ENCODE results near the gene PEX16. TPM values are rescaled to one million over a fixed set of nuclear protein-coding genes. Genes with fewer than 3 reads are reported as not detected.

Gene PEX16
- total and polyA plus RNA-seq, 4 experiments from 2014 or later: 49.6 to 71.5 (median 57.9) TPM

DNA sequence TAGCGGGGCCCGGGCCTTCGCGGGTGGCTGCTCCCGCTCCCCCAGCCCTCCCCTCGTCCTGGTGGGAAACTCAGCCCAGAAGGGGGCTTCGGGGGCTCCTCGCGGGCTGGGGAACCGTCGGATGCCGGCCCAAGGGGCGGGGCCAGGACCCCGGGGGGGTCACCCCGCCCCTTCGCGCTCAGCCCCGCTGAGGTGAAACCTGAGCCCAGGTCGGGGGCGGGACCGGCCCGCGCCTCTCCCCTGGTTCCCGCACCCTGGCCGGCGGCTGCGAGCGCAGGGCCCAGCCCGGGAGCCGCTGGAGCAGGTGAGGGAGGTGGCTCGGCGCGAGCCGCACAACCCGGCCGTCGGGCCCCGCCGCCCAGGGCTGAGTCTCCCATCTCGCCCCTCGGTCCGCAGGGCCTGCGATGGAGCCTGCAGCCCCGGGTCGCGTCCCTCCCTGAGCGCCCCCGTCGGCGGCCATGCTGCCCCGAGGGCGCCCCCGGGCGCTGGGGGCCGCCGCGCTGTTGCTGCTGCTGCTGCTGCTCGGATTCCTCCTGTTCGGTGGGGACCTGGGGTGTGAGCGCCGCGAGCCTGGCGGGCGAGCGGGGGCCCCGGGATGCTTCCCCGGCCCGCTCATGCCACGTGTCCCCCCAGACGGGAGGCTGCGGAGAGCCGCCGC lies 4.9 kb upstream of the PEX16 start, which contains the start of gene LARGE2:
Gene LARGE2 (plus strand): TSS at position 232 of the 658 bp plus-strand sequence. CDS start 227 bp downstream, at position 459.
- no peak within 1 kb of the TSS for H3K27ac ChIP-seq (ENCODE audit: low read depth, low read length)
- Mint-ChIP-seq H3K36me3 (peaks cover 0 to 13% of the 10 kb centered on the region in 2 donors), H3K27ac (peak within 1 kb of the TSS in 6 of 7 donors; percentile 61 to 92 (median 82)), H3K4me3 (peak within 1 kb of the TSS; percentile 79 to 95 (median 86)), H3K27me3 (peaks cover 0 to 1% of the 10 kb centered on the region in 2 donors), H3K4me1 (peaks cover 22 to 58% (median 41%) of the 10 kb centered on the region in 4 donors), H3K9me3 (peaks cover 0 to 5% (median 0%) of the 10 kb centered on the region in 8 donors)
- no peaks in the 10 kb centered on the region for H3K36me3 ChIP-seq (ENCODE audit: insufficient read depth, low read length)
- peak within 1 kb of the TSS in 1 of 2 donors; percentile 43 for H3K4me3 ChIP-seq (ENCODE audit: low read length in 2 of 2)
- POLR2A ChIA-PET (ENCODE audit: partially characterized antibody): interaction anchor here (1.3 to 1.8 kb wide), 2 partner anchors 7 to 14 kb away, joined by 3 to 7 read pairs; no protein-coding TSS in a partner anchor
- DNase-seq: peak in 4 of 5 donors; percentile 22 to 34 (median 28)
- H3K27me3 ChIP-seq (ENCODE audit: insufficient read depth, low read length): no peaks in the 10 kb centered on the region
- peaks cover 42% of the 10 kb centered on the region for H3K4me1 ChIP-seq (ENCODE audit: insufficient read depth, low read length)
- CTCF ChIA-PET (ENCODE audit: partially characterized antibody): interaction anchor here (1.3 kb wide), 1 partner anchor 42 kb away, joined by 3 read pairs; no protein-coding TSS in a partner anchor
- intact Hi-C loops (cut with micrococcal nuclease): no loop called here
- H3K9me3 ChIP-seq (ENCODE audit: control insufficient read depth in 1 of 2, low read length in 2 of 2): no peaks in the 10 kb centered on the region

DNA sequence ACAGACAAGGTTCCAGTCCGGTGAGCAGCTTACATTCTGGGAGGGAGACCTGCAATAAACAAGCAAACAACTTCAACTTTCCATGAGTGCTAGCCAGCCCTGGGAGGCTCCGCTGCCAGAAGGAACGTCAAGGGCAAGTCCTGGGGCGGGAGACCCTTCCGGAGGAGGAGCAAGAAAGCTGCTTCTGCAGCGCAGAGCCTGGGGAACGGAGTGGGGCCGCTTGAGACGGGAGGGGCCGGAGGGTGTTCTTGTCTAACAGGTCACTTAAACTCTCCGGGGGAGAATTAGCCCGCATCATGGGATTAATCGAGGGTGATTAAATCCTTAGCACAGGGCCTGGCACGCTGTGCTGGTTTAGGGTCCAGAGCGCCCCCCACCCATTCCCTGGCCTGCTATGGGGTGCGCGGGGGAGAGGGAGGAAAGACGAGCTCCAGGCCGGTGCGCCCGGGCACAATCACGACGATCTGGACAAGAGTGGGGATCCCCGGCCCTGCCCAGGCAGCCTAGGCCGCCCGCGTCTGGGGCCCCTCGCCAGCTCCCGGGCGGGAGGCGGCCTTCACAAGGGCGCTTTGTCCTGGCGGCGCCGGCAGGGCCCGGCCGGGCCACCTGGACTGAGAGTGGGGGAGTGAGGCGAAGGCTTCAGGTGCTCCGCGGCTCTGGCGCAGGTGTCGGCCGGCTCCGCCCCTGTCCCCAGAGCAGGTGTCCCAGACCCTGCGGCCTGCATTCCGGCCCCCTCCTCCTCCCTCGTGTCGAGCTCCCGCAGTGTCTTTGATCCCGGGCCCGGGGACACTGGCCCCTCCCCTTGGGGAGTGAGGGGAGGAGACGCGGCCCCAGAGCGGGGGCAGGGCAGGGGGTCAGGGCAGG lies 4.1 kb upstream of the PEX16 start:
- Histone ChIP-seq H3K9me3 (ENCODE audit: control insufficient read depth in 1 of 2, low read length in 2 of 2) (no peaks in the 10 kb centered on the region), H3K27ac (ENCODE audit: low read depth, low read length) (no peak overlapping the region), H3K36me3 (ENCODE audit: insufficient read depth, low read length) (no peaks in the 10 kb centered on the region), H3K4me1 (ENCODE audit: insufficient read depth, low read length) (peaks cover 40% of the 10 kb centered on the region), H3K27me3 (ENCODE audit: insufficient read depth, low read length) (no peaks in the 10 kb centered on the region), H3K4me3 (ENCODE audit: low read length in 2 of 2) (peak overlapping the region in 1 of 2 donors; percentile 43)
- Mint-ChIP-seq H3K4me3 (peak overlapping the region; percentile 58 to 95 (median 74)), H3K27ac (peak overlapping the region in 6 of 7 donors; percentile 10 to 78 (median 62)), H3K27me3 (peaks cover 0 to 1% of the 10 kb centered on the region in 2 donors), H3K36me3 (peaks cover 0 to 15% of the 10 kb centered on the region in 2 donors), H3K9me3 (peaks cover 0 to 2% (median 0%) of the 10 kb centered on the region in 8 donors), H3K4me1 (peaks cover 20 to 60% (median 40%) of the 10 kb centered on the region in 4 donors)
- DNase-seq: peak in 1 of 5 donors; percentile 14
- intact Hi-C loops (cut with micrococcal nuclease): no loop called here
- POLR2A ChIA-PET (ENCODE audit: partially characterized antibody): interaction anchor here (1.8 kb wide), 1 partner anchor 8 kb away, joined by 7 read pairs; no protein-coding TSS in a partner anchor
- CTCF ChIA-PET (ENCODE audit: partially characterized antibody): no interaction called here

DNA sequence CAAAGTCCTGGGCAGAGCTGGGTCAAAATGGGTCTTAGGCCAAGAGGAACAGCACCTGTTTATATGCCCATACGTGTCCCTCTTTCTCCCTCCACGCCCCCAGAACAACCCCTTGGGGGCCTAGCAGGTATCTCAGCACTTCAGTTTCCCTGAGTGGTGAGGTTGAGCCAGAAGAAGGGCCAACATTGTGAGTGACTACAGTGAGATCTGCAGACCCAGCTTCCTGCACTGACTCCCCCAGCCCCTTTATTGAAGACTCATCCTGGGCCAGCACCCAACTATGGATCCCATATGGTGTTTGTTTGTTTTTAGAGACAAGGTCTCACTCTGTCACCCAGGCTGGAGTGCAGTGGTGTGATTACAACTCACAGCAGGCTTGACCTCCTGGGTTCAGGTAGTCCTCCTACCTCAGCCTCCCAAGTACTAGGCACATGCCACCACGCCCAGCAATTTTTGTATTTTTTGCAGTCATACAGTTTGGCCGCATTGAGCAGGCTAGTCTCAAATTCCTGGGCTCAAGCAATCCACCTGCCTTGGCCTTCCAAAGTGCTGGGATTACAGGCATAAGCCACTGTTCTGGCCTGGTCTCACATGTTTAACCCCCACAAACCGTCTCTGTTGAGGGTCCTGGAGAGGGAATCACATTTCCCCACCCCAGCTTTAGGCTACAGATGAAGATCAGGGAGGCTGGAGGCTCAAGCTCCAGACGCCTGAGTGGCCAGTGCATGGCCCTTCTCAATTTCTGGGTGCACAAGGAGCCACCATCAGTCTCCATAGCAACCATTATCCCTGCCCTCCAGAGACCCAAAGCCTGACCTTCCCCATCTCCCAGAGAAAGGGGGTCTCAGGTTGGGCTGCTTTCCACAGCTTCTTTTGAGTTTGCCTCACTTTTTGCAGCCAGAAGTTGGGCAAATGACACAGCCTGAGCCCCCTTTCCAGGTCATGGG lies 3.1 kb upstream of the PEX16 start:
- H3K4me1 ChIP-seq (ENCODE audit: insufficient read depth, low read length): peaks cover 50% of the 10 kb centered on the region
- intact Hi-C loops (cut with micrococcal nuclease): no loop called here
- no peaks in the 10 kb centered on the region for H3K27me3 ChIP-seq (ENCODE audit: insufficient read depth, low read length)
- Mint-ChIP-seq H3K4me1 (peaks cover 29 to 70% (median 47%) of the 10 kb centered on the region in 4 donors), H3K9me3 (peaks cover 0 to 2% (median 0%) of the 10 kb centered on the region in 8 donors), H3K4me3 (peak overlapping the region; percentile 63 to 98 (median 83)), H3K27ac (peak overlapping the region; percentile 38 to 95 (median 65)), H3K36me3 (peaks cover 0 to 21% of the 10 kb centered on the region in 2 donors), H3K27me3 (peaks cover 0 to 1% of the 10 kb centered on the region in 2 donors)
- H3K9me3 ChIP-seq (ENCODE audit: control insufficient read depth in 1 of 2, low read length in 2 of 2): no peaks in the 10 kb centered on the region
- H3K36me3 ChIP-seq (ENCODE audit: insufficient read depth, low read length): no peaks in the 10 kb centered on the region
- H3K27ac ChIP-seq (ENCODE audit: low read depth, low read length): no peak overlapping the region
- no peak for DNase-seq
- POLR2A ChIA-PET (ENCODE audit: partially characterized antibody): interaction anchor here (1.8 to 4.8 kb wide), 2 partner anchors 8 to 9 kb away, joined by 7 to 77 read pairs; no protein-coding TSS in a partner anchor
- no peak overlapping the region for H3K4me3 ChIP-seq (ENCODE audit: low read length in 2 of 2)
- CTCF ChIA-PET (ENCODE audit: partially characterized antibody): interaction anchor here (0.7 kb wide), 1 partner anchor 44 kb away, joined by 3 read pairs; no protein-coding TSS in a partner anchor

DNA sequence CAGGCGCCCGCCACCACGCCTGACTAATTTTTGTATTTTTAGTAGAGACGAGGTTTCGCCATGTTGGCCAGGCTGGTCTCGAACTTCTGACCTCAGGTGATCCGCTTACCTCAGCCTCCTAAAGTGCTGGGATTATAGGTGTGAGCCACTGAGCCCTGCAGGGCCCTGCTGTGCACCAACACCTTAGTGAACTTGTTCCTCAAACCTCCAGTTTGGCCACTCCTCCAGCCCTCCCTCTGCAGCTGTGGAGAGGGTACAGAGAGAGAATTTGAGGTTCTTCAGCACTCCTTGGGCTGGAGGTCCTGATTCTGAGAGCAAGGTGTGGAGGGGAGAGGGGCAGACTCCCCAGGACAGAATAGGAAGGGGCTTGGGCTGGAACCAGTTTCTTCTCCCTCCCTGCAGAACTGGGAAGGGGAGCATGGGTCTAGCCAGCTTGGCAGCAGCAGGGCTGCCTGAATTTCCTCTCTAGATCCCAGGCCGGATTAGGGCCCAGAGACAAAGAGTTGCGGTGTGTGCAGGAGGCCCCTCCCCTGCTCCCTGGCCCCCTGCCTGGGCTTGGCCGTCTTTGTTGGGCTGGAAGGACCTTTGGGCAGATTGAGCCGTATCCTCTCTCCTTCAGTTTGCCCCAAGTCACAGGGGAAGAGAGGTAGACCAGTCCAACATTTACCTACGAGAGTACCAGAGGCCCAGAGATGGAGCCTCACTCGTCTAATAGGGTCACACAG lies 2.3 kb upstream of the PEX16 start:
- ChIA-PET CTCF (ENCODE audit: partially characterized antibody) (interaction anchor here (0.7 kb wide), 1 partner anchor 45 kb away, joined by 3 read pairs; no protein-coding TSS in a partner anchor), POLR2A (ENCODE audit: partially characterized antibody) (interaction anchor here (2.9 to 4.8 kb wide), 2 partner anchors 9 to 45 kb away, joined by 10 to 77 read pairs; no protein-coding TSS in a partner anchor)
- H3K4me3 Mint-ChIP-seq: peak overlapping the region; percentile 91 to 98 (median 96)
- peaks cover 7% of the 10 kb centered on the region for H3K36me3 ChIP-seq (ENCODE audit: insufficient read depth, low read length)
- peaks cover 29 to 75% (median 53%) of the 10 kb centered on the region in 4 donors for H3K4me1 Mint-ChIP-seq
- H3K9me3 ChIP-seq (ENCODE audit: control insufficient read depth in 1 of 2, low read length in 2 of 2): no peaks in the 10 kb centered on the region
- no peaks in the 10 kb centered on the region for H3K27me3 ChIP-seq (ENCODE audit: insufficient read depth, low read length)
- H3K36me3 Mint-ChIP-seq: peaks cover 0 to 29% of the 10 kb centered on the region in 2 donors
- no peak overlapping the region for H3K4me3 ChIP-seq (ENCODE audit: low read length in 2 of 2)
- intact Hi-C loops (cut with micrococcal nuclease): loop anchor here (2.0 to 5.0 kb wide), 3 partner anchors 35 to 565 kb away; partner anchors contain the start of genes MAPK8IP1 and PHF21A
- no peak overlapping the region for H3K27ac ChIP-seq (ENCODE audit: low read depth, low read length)
- peak in 1 of 5 donors; percentile 40 for DNase-seq
- peaks cover 0 to 2% (median 0%) of the 10 kb centered on the region in 8 donors for H3K9me3 Mint-ChIP-seq
- H3K27me3 Mint-ChIP-seq: peaks cover 0 to 1% of the 10 kb centered on the region in 2 donors
- H3K27ac Mint-ChIP-seq: peak overlapping the region in 6 of 7 donors; percentile 38 to 100 (median 78)
- H3K4me1 ChIP-seq (ENCODE audit: insufficient read depth, low read length): peaks cover 56% of the 10 kb centered on the region

DNA sequence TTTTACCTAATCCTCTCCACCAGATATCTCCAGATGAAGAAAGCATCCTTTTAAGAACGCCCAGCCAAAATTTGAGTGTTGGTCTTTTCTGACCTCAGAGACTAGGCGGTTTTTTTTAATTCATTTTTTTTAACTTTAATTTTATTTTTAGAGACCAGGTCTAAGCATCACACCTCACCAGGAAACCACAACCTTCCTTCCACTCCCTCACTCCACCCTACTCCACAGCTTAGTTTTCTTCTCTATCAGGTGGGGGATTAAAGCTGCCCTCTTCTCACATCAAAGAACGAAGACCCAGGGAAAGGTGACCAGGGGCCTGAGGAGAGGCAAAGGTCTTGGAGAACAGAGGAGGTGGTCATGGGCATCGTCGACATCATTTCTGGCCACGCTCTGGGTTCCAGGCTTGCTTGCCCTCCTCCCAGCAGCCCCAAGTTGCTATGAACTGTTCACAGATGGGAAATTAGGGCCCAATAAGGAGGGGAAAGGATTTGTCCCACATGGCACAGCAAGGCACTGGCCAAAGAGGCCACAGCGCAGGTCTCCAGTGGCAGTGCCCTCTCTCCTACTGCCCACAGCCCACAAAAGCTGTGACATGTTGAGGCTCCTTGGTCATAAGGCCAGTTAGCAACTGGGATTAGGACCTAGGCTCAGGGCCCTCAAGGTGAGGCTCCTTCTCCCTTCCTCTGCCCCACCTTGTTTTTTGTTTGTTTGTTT lies 1.4 kb upstream of the PEX16 start:
- POLR2A ChIA-PET (ENCODE audit: partially characterized antibody): interaction anchor here (1.0 to 4.8 kb wide), 6 partner anchors 9 to 430 kb away, joined by 4 to 77 read pairs (median 12); partner anchors contain the start of genes CRY2 and SLC35C1
- H3K4me3 ChIP-seq (ENCODE audit: low read length in 2 of 2): peak overlapping the region in 1 of 2 donors; percentile 91
- H3K27me3 Mint-ChIP-seq: peaks cover 0 to 1% of the 10 kb centered on the region in 2 donors
- no peaks in the 10 kb centered on the region for H3K9me3 ChIP-seq (ENCODE audit: control insufficient read depth in 1 of 2, low read length in 2 of 2)
- H3K4me1 Mint-ChIP-seq: peaks cover 28 to 71% (median 51%) of the 10 kb centered on the region in 4 donors
- CTCF ChIA-PET (ENCODE audit: partially characterized antibody): interaction anchor here (1.3 kb wide), 1 partner anchor 72 kb away, joined by 3 read pairs; the partner anchor contains the start of gene CRY2
- peak in 4 of 5 donors; percentile 18 to 26 (median 24) for DNase-seq
- intact Hi-C loops (cut with micrococcal nuclease): loop anchor here (1.0 to 5.0 kb wide), 5 partner anchors 34 to 564 kb away; partner anchors contain the start of genes CRY2, MAPK8IP1, PHF21A and SLC35C1
- H3K27me3 ChIP-seq (ENCODE audit: insufficient read depth, low read length): no peaks in the 10 kb centered on the region
- peaks cover 14% of the 10 kb centered on the region for H3K36me3 ChIP-seq (ENCODE audit: insufficient read depth, low read length)
- H3K27ac ChIP-seq (ENCODE audit: low read depth, low read length): peak overlapping the region; percentile 89
- H3K9me3 Mint-ChIP-seq: peaks cover 0 to 2% (median 0%) of the 10 kb centered on the region in 8 donors
- H3K4me1 ChIP-seq (ENCODE audit: insufficient read depth, low read length): peaks cover 56% of the 10 kb centered on the region
- peak overlapping the region; percentile 95 to 100 (median 99) for H3K27ac Mint-ChIP-seq
- peaks cover 4 to 34% of the 10 kb centered on the region in 2 donors for H3K36me3 Mint-ChIP-seq
- peak overlapping the region; percentile 91 to 98 (median 96) for H3K4me3 Mint-ChIP-seq
